ENCODE results near the gene USP51. TPM values are rescaled to one million over a fixed set of nuclear protein-coding genes. Genes with fewer than 3 reads are reported as not detected.
"Not testable (repeated sequence)": the region's sequence is repeated elsewhere in the genome, so short reads cannot be mapped to it uniquely, and the experiment has no call there.

USP51 gene
- polyA plus RNA-seq, 1 experiment, result 1.4 TPM

GRCh38 chrX:55480390-55481062 is 9.1 kb downstream of the USP51 start:
- Histone ChIP-seq H3K4me3 (ENCODE audit: low read depth, low read length) (no peak overlapping the region), H3K9me3 (ENCODE audit: control insufficient read depth, insufficient read depth, low read length) (no peaks in the 10 kb centered on the region), H3K27ac (ENCODE audit: low read depth, low read length) (no peak overlapping the region), H3K27me3 (ENCODE audit: control insufficient read depth, insufficient read depth, low read length) (no peaks in the 10 kb centered on the region)
- ChIA-PET POLR2A (no interaction called here), CTCF (no interaction called here)
- no peak for TF ChIP-seq CTCF (IDR thresholded peaks at IDR 0.05; ENCODE audit: low read depth, low read length)
- no peak for DNase-seq (ENCODE audit: low read depth, low spot score)

- H3K9me3 ChIP-seq (ENCODE audit: control insufficient read depth, insufficient read depth, low read length); POLR2A ChIA-PET; CTCF ChIA-PET: not testable (repeated sequence)
Measured at GRCh38 chrX:55479956-55480355, 9.7 kb downstream of the USP51 start.

GRCh38 chrX:55465791-55466190 is 23.9 kb downstream of the USP51 start:
- H3K9me3 ChIP-seq (ENCODE audit: control insufficient read depth, insufficient read depth, low read length); H3K27ac ChIP-seq (ENCODE audit: low read depth, low read length); H3K4me3 ChIP-seq (ENCODE audit: low read depth, low read length); CTCF ChIA-PET; DNase-seq (ENCODE audit: low read depth, low spot score); H3K27me3 ChIP-seq (ENCODE audit: control insufficient read depth, insufficient read depth, low read length); POLR2A ChIA-PET: not testable (repeated sequence)

More at GRCh38 chrX:55479956-55480355, 9.7 kb downstream of the USP51 start:
- not testable (repeated sequence) for DNase-seq (ENCODE audit: low read depth, low spot score); H3K27ac ChIP-seq (ENCODE audit: low read depth, low read length); H3K4me3 ChIP-seq (ENCODE audit: low read depth, low read length); H3K27me3 ChIP-seq (ENCODE audit: control insufficient read depth, insufficient read depth, low read length)

- POLR2A ChIA-PET; H3K4me3 ChIP-seq (ENCODE audit: low read depth, low read length); CTCF ChIA-PET; H3K9me3 ChIP-seq (ENCODE audit: control insufficient read depth, insufficient read depth, low read length); DNase-seq (ENCODE audit: low read depth, low spot score); H3K27ac ChIP-seq (ENCODE audit: low read depth, low read length); H3K27me3 ChIP-seq (ENCODE audit: control insufficient read depth, insufficient read depth, low read length): not testable (repeated sequence)
Measured at GRCh38 chrX:55465108-55465507, 24.5 kb downstream of the USP51 start.

GRCh38 chrX:55464050-55464449 is 25.6 kb downstream of the USP51 start:
- POLR2A ChIA-PET; DNase-seq (ENCODE audit: low read depth, low spot score); H3K4me3 ChIP-seq (ENCODE audit: low read depth, low read length); H3K27me3 ChIP-seq (ENCODE audit: control insufficient read depth, insufficient read depth, low read length); CTCF ChIA-PET; H3K9me3 ChIP-seq (ENCODE audit: control insufficient read depth, insufficient read depth, low read length); H3K27ac ChIP-seq (ENCODE audit: low read depth, low read length): not testable (repeated sequence)

- POLR2A ChIA-PET; DNase-seq (ENCODE audit: low read depth, low spot score); H3K9me3 ChIP-seq (ENCODE audit: control insufficient read depth, insufficient read depth, low read length); CTCF ChIA-PET; H3K27me3 ChIP-seq (ENCODE audit: control insufficient read depth, insufficient read depth, low read length); H3K4me3 ChIP-seq (ENCODE audit: low read depth, low read length); H3K27ac ChIP-seq (ENCODE audit: low read depth, low read length): not testable (repeated sequence)
Measured at GRCh38 chrX:55459926-55460325, 29.7 kb downstream of the USP51 start.

GRCh38 chrX:55459426-55459825 is 30.2 kb downstream of the USP51 start:
- H3K9me3 ChIP-seq (ENCODE audit: control insufficient read depth, insufficient read depth, low read length); H3K27ac ChIP-seq (ENCODE audit: low read depth, low read length); H3K4me3 ChIP-seq (ENCODE audit: low read depth, low read length); POLR2A ChIA-PET; CTCF ChIA-PET; DNase-seq (ENCODE audit: low read depth, low spot score); H3K27me3 ChIP-seq (ENCODE audit: control insufficient read depth, insufficient read depth, low read length): not testable (repeated sequence)

- DNase-seq (ENCODE audit: low read depth, low spot score); CTCF ChIA-PET; H3K4me3 ChIP-seq (ENCODE audit: low read depth, low read length); H3K27me3 ChIP-seq (ENCODE audit: control insufficient read depth, insufficient read depth, low read length); H3K27ac ChIP-seq (ENCODE audit: low read depth, low read length); H3K9me3 ChIP-seq (ENCODE audit: control insufficient read depth, insufficient read depth, low read length); POLR2A ChIA-PET: not testable (repeated sequence)
Measured at GRCh38 chrX:55455708-55456107, 33.9 kb downstream of the USP51 start.

Data from AG04450 (cell line).